K562 treated with DMSO at 1 percent for 24 hours (cell line): Measurements from ENCODE around the gene C10orf143. TPM values are rescaled to one million over a fixed set of nuclear protein-coding genes. Genes with fewer than 3 reads are reported as not detected.

Source experiments
- total RNA-seq: library from RNA; unstranded; fragments of 300-600 nt; gene quantifications from 2 replicates; pipeline ENCODE4 v1.2.3, GENCODE V29; 2022; ENCODE audit warnings: low read depth; ENCODE audit not compliant: insufficient read depth

The C10orf143 gene
- total RNA-seq = 0.56 TPM in 1 of 2 replicates, not detected in the other

DNA sequence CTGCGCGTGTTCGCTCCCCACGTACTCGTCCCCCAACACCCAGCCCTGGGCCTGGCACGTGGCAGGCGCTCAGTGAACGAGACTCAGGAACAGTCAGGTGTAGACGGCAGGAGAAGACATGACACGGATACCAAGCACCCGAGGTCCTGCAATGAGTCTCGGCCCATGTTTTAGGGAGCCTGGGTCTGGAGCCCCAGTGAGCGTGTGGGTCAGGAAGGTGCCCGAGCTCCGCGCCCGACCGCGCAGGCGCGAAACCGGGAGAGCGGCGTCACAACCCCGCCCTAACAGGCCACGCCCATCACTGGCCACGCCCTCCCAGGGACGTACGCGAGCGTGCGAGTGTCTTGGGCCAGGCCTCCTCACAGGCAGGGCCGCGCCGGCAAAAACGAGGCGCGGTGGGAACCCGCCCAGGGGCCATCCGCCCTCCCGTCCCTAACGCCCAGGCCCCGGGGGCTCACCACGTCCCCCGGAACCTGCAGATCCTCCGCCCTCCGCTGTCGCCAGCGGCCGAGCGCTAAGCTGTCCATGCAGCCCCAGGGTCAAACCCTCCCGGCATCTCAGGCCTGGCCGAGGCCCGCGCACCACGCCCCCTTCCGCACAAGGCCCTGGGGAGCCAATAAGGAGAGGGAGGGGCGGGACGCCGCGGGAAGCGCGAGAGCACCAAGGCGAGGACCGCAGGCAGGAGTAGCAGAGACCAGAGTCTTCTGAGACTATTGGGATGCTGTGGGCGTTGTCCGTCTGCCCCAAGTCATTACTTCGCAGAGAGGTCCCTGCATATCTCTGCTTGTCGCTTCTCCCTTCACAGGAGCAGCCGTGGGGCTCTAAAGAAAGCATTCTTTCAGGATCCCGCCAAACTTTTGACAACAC lies at the start of gene C10orf143:
TSS of gene C10orf143 (minus strand) at position 585 of the 867 bp plus-strand sequence. CDS start at position 527, 58 bp downstream.

DNA sequence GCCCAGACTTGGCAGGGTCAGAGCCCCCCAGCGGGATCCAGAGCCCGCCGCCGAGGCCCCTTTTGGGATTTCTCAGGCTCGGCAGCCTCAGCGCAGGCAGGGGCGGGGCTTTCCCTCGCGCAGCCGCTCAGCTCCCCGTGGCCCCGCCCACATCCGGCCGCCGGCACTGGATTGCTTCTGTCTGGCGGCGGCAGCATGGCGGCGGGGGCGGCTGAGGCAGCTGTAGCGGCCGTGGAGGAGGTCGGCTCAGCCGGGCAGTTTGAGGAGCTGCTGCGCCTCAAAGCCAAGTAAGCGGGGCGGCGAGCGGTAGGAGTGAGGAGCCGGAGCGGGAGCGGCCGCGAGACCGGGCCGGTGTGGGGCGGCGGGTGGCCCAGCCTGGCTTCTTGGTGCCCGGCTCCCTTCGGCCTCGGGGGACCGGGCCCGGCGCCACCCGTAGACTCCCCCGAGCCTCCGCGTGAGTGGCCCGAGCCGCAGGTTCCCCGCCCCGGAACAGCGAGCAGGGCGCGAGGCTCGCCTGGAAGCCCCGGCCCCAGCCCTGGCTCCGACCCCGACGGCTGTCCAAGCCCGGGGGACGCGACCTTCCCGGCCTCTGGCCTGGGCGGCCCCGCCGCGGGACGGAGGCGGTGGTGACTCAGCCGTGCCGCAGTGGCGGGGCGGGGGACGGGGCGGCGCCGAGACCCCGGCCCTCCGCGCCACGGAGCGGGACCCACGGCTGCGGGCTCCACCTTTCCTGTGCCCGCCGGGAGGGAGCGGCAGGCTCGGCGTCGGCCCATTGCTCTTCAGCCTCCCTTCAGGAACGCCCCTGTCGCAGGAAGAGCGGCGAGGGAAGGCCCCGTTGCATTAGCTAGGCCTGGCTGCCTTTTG lies 25.8 kb upstream of the C10orf143 start, which contains the start of gene GLRX3:
TSS of gene GLRX3 (plus strand) at position 166 of the 864 bp plus-strand sequence. CDS start at position 196, 30 bp downstream.

Other genes starting within 250 kb of the C10orf143 start
- not detected in 2 replicates for gene EBF3, start 146.6 kb downstream of the C10orf143 start, total RNA-seq
- gene GLRX3, start 25.6 kb upstream of the C10orf143 start, total RNA-seq = 59.8 and 60.6 TPM in 2 replicates